Stimulated activated CD4-positive, alpha-beta T cell treated with anti-CD3 and anti-CD28 coated beads, Interleukin-15, amount 100 ng/mL, for 1 hour (primary cell): ENCODE data around the gene NKPD1.
A peak's percentile ranks its signal among the peaks of the same experiment; 100 is the strongest.

Source experiments
- DNase-seq, 2 donors: peaks; one replicate each; pipeline ENCODE4 v3.0.0-alpha.2; 2020; ENCODE audit warnings: low read depth in 1 of 2, low spot score in 1 of 2

NKPD1 gene

DNA sequence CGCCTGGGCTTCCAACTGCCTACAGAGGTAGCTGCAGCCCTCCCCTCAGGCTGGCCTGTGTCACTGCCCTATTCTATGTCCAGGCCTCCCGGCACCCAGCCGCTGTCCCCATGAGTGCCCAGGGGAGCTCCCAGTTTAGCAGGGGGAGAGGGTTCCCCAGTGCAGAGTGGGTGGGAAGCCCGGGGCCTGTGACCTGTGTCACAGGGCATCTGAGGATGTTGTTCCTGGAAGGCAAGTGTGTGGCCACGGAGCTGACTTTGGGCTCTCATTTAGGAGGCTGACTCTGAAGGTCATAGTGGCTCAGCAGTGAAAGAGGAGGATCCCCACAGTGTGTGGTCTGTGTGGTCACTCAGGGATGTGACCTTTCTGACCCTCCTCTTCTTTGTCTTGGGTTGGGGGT, 42.7 kb downstream of the NKPD1 start:
- no peak for DNase-seq

DNA sequence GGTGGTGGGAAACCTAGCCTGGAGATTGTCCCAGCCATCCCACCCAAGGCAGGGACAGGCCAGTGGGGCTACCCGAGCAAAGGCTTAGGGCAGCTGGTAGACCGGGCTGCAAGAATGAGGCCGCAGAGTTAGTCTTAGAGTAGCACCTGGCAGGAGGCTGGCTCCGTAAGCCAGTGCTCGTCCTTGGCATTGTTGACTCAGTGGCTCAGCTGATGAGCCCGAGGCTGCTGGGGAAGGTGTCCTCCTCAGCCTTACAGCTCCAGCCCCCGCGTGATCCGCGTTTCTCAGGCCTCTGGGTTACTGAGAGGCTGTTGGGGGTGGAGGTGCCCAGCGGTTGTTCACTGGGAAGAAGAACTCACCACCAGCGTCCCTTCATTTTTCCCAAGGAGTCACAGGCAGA, 43.1 kb downstream of the NKPD1 start:
- no peak for DNase-seq

- DNase-seq, result peak in 1 of 2 donors; percentile 37
Observed at GRCh38 chr19:45117167-45117594, 43.6 kb downstream of the NKPD1 start.

- no peak for DNase-seq
Observed at GRCh38 chr19:45115809-45116615, 44.8 kb downstream of the NKPD1 start.

DNA sequence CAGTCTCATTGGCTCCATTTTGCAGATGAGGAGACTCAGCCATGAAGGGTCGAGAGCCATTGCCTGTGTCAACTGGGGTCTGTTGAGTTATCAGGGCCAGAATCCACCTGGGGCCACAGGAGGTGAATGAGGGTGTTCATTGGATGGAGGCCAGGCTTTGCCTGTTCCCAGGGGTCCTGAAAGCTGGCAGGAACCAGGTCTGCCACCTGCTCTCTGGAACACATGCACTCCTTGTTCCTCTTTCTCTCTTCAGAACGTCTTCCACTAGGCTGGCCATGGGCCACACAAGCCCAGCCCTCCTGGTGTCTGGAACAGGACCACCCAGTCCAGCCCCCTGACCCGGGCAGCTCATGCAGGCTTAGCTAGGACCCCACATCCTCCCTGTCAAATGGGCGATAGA, 46.7 kb downstream of the NKPD1 start:
- DNase-seq, result no peak

DNA sequence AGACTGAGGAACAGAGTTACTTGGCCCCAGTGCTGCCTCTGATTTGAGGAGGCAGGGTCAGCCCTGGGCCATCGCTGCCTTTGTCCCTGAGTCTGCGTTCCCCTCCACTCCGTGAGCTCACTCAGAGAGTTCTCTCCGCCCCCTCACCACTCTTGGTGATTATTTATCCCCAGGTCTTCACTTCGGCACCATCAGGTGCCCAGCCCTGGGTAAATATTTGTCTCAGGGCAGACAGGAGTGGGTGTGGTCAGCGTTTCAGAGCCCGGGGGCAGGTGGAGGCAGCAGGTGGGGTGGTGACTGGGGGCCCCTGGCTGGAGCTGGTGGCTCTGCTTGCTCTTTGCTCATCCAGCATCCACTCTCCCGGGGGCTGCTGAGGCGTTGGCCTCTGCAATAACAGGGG, 47.2 kb downstream of the NKPD1 start:
- DNase-seq, result no peak

- DNase-seq, result no peak
Observed at GRCh38 chr19:45112111-45112827, 48.5 kb downstream of the NKPD1 start.
